Liver (tissue), 9 donors: ENCODE measurements around the gene ARHGEF10L. TPM values are rescaled to one million over a fixed set of nuclear protein-coding genes. Genes with fewer than 3 reads are reported as not detected.

Experiments used
- DNase-seq: peaks from one replicate; pipeline ENCODE4 v3.0.0-alpha.2; 2017; ENCODE audit warnings: low spot score
- H3K27ac ChIP-seq, 2 donors: one replicate each; pipeline ENCODE4 v1.7.0; 2013; ENCODE audit warnings: inconsistent platforms in 2 of 2, low read length in 2 of 2, control low read depth in 1 of 2, low read depth in 1 of 2, mild to moderate bottlenecking in 1 of 2
- H3K27me3 ChIP-seq, 4 donors: one replicate each; pipeline versions ENCODE4 v1.6.1 to v1.7.0; 2013; ENCODE audit warnings: low read length in 3 of 4, inconsistent platforms in 1 of 4, mild to moderate bottlenecking in 1 of 4, moderate library complexity in 1 of 4; ENCODE audit not compliant: control insufficient read depth in 4 of 4, insufficient read depth in 4 of 4
- H3K36me3 ChIP-seq, 4 donors: one replicate each; pipeline versions ENCODE4 v1.6.1 to v1.7.0; 2013; ENCODE audit warnings: low read length in 3 of 4, mild to moderate bottlenecking in 3 of 4, low read depth in 1 of 4, moderate library complexity in 1 of 4; ENCODE audit not compliant: control insufficient read depth in 4 of 4, insufficient read depth in 3 of 4
- H3K4me1 ChIP-seq, 4 donors: one replicate each; pipeline versions ENCODE4 v1.6.1 to v1.7.0; 2013; ENCODE audit warnings: low read length in 3 of 4, mild to moderate bottlenecking in 3 of 4, moderate library complexity in 1 of 4; ENCODE audit not compliant: control insufficient read depth in 4 of 4, insufficient read depth in 4 of 4
- H3K4me3 ChIP-seq, 3 donors: one replicate each; pipeline versions ENCODE4 v1.6.1 to v1.7.0; 2013; ENCODE audit warnings: low read length in 3 of 3, control low read depth in 1 of 3, low read depth in 1 of 3, mild to moderate bottlenecking in 1 of 3
- H3K9ac ChIP-seq, 2 donors: one replicate each; pipeline ENCODE4 v1.7.0; 2013; ENCODE audit warnings: low read length in 2 of 2, mild to moderate bottlenecking in 2 of 2, moderate library complexity in 2 of 2, control low read depth in 1 of 2, low read depth in 1 of 2
- H3K9me3 ChIP-seq, 4 donors: one replicate each; pipeline versions ENCODE4 v1.6.1 to v1.7.0; 2013; ENCODE audit warnings: low read length in 3 of 4; ENCODE audit not compliant: control insufficient read depth in 4 of 4
- ATF3 ChIP-seq: IDR thresholded peaks from 2 replicates; pipeline ENCODE4 v1.6.1; 2016; ENCODE audit warnings: antibody characterized with exemption
- CTCF ChIP-seq: fragments of 150-350 bp; IDR thresholded peaks from 2 replicates; pipeline ENCODE4 v1.5.1; 2017; ENCODE audit warnings: improper control_type of control experiment, low read depth, low read length; ENCODE audit not compliant: missing input control
- EGR1 ChIP-seq, 2 donors: IDR thresholded peaks; 2 replicates each; pipeline ENCODE4 v1.6.1; 2016 to 2018; ENCODE audit warnings: antibody characterized with exemption in 2 of 2, low read depth in 2 of 2
- FOXA2 ChIP-seq: IDR thresholded peaks from 2 replicates; pipeline ENCODE4 v1.6.1; 2016; ENCODE audit warnings: antibody characterized with exemption
- GABPA ChIP-seq, 2 donors: IDR thresholded peaks in 1 of 2; conservative IDR thresholded peaks in 1 of 2; 2 replicates each; pipeline ENCODE4 v1.6.1; 2016; ENCODE audit warnings: antibody characterized with exemption in 2 of 2, mild to moderate bottlenecking in 1 of 2, moderate library complexity in 1 of 2
- HNF4A ChIP-seq, 2 donors: conservative IDR thresholded peaks; 2 replicates each; pipeline ENCODE4 v1.6.1; 2016; ENCODE audit warnings: antibody characterized with exemption in 2 of 2, mild to moderate bottlenecking in 2 of 2
- HNF4G ChIP-seq: IDR thresholded peaks from 2 replicates; pipeline ENCODE4 v1.6.1; 2016; ENCODE audit warnings: antibody characterized with exemption
- JUND ChIP-seq, 2 donors: IDR thresholded peaks; 2 replicates each; pipeline ENCODE4 v1.6.1; 2016; ENCODE audit warnings: antibody characterized with exemption in 2 of 2
- RAD21 ChIP-seq, 2 donors: IDR thresholded peaks; 2 replicates each; pipeline ENCODE4 v1.6.1; 2016; ENCODE audit warnings: antibody characterized with exemption in 2 of 2, mild to moderate bottlenecking in 2 of 2
- REST ChIP-seq: IDR thresholded peaks from 2 replicates; pipeline ENCODE4 v1.6.1; 2016; ENCODE audit warnings: antibody characterized with exemption, mild to moderate bottlenecking
- SP1 ChIP-seq: IDR thresholded peaks from 2 replicates; pipeline ENCODE4 v1.6.1; 2018; ENCODE audit warnings: antibody characterized with exemption, mild to moderate bottlenecking
- TAF1 ChIP-seq: conservative IDR thresholded peaks from 2 replicates; pipeline ENCODE4 v1.6.1; 2016; ENCODE audit warnings: antibody characterized with exemption, mild to moderate bottlenecking
- YY1 ChIP-seq: IDR thresholded peaks from 2 replicates; pipeline ENCODE4 v1.6.1; 2016; ENCODE audit warnings: antibody characterized with exemption, mild to moderate bottlenecking
- WGBS: extraction: QIAGEN DNeasy Blood & Tissue Kit; methylation state at CpG from one replicate; pipeline ENCODE4 v1.1.7; 2013; 5-methylcytosine and 5-hydroxymethylcytosine counted together
- polyA plus RNA-seq, 2 donors: library from polyadenylated mRNA; stranded (reverse) in 1 of 2; unstranded in 1 of 2; fragments of 200-250 nt in 1 of 2; fragments of >200 nt in 1 of 2; fragmentation: Nextera tagmentation in 1 of 2; extraction: Ambion mirVana in 1 of 2; gene quantifications; one replicate each; pipeline versions ENCODE4 v1.2.1 to v1.2.3, GENCODE V29; 2013 to 2015
- total RNA-seq, 2 donors: library from RNA; depleted of rRNA; stranded (reverse); fragments of >200 nt; gene quantifications; one replicate each; pipeline ENCODE4 v1.2.3, GENCODE V29; 2014
- donor health status: healthy.
- donor health status: healthy.
- donor health status: healthy.
- donor health status: healthy.
- donor health status: healthy.

Gene ARHGEF10L
- total and polyA plus RNA-seq, 4 donors, result 26.3 to 169 (median 57.5) TPM

- Histone ChIP-seq H3K27ac (no peak overlapping the region), H3K9me3 (peaks cover 0 to 1% (median 0%) of the 10 kb centered on the region in 4 donors), H3K36me3 (no peaks in the 10 kb centered on the region), H3K9ac (no peak overlapping the region), H3K4me1 (no peaks in the 10 kb centered on the region), H3K4me3 (no peak overlapping the region), H3K27me3 (no peaks in the 10 kb centered on the region)
- TF ChIP-seq CTCF (no peak), FOXA2 (no peak), RAD21 (IDR thresholded peaks at IDR 0.05) (no peak), HNF4G (no peak), SP1 (no peak), TAF1 (no peak), ATF3 (no peak), JUND (IDR thresholded peaks at IDR 0.05) (no peak)
- WGBS, result 91% methylated on average over 5 of the region's 5 CpGs
- no peak for DNase-seq
Measured at GRCh38 chr1:17711941-17712340, 172.4 kb downstream of the ARHGEF10L start.

GRCh38 chr1:17713993-17714392, 174.5 kb downstream of the ARHGEF10L start:
- peaks cover 0 to 1% (median 0%) of the 10 kb centered on the region in 4 donors for H3K9me3 ChIP-seq
- no peaks in the 10 kb centered on the region for H3K36me3 ChIP-seq
- no peak overlapping the region for H3K4me3 ChIP-seq
- no peak overlapping the region for H3K27ac ChIP-seq
- TF ChIP-seq HNF4A (conservative IDR thresholded peaks at IDR 0.05) (no peak), RAD21 (IDR thresholded peaks at IDR 0.05) (no peak), YY1 (no peak), GABPA (IDR thresholded peaks at IDR 0.05 in 1 of 2, conservative IDR thresholded peaks at IDR 0.05 in 1 of 2) (no peak), CTCF (no peak)
- no peaks in the 10 kb centered on the region for H3K27me3 ChIP-seq
- DNase-seq, result no peak
- no peaks in the 10 kb centered on the region for H3K4me1 ChIP-seq
- WGBS, result 82% methylated on average over 5 of the region's 5 CpGs
- H3K9ac ChIP-seq, result no peak overlapping the region

- Histone ChIP-seq H3K27me3 (peaks cover 0 to 2% (median 0%) of the 10 kb centered on the region in 4 donors), H3K4me3 (no peak overlapping the region), H3K27ac (no peak overlapping the region), H3K9me3 (no peaks in the 10 kb centered on the region), H3K4me1 (no peaks in the 10 kb centered on the region), H3K36me3 (no peaks in the 10 kb centered on the region), H3K9ac (no peak overlapping the region)
- TF ChIP-seq EGR1 (IDR thresholded peaks at IDR 0.05; ENCODE audit: low read depth in 2 of 2), result no peak
- no peak for TF ChIP-seq REST
- no peak for TF ChIP-seq CTCF
- TF ChIP-seq SP1, result no peak
- WGBS, result 82% methylated on average over 25 of the region's 25 CpGs
- no peak for DNase-seq
Measured at GRCh38 chr1:17717594-17718535, 178.4 kb downstream of the ARHGEF10L start.
